Esophagus muscularis mucosa (tissue), 3 donors: ENCODE measurements around the gene KLRG1.

Experiments used
- CTCF ChIP-seq, 3 experiments: fragments of 200-600 bp in 2 of 3; fragments of 450-650 bp in 1 of 3; sonication (generic) in 2 of 3; IDR thresholded peaks; one replicate each; pipeline ENCODE4 v1.5.1; 2017 to 2019; ENCODE audit warnings: antibody characterized with exemption in 3 of 3, mild to moderate bottlenecking in 2 of 3, moderate library complexity in 1 of 3
- POLR2A ChIP-seq: fragments of 450-650 bp; IDR thresholded peaks from one replicate; pipeline ENCODE4 v1.6.1; 2017; ENCODE audit warnings: antibody characterized with exemption, moderate library complexity, mild to moderate bottlenecking, low read depth

DNA sequence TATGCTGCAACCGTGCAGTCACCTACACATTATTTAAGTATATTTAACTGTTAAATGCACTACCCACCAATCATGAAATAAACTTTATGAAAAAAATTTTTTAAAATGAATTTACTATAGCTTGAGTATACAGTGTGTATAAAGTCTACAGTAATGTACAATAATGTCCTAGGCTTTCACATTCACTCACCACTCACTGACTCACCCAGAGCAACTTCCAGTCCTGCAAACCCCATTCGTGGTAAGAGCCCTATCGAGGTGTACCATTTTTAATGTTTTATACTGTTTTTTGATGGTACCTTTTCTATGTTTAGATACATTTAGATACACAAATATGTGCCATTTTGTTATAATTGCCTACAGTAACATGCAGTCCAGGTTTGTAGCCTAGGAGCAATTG is 48.1 kb downstream of the KLRG1 start:
- no peak for TF ChIP-seq CTCF (IDR thresholded peaks at IDR 0.05)
- TF ChIP-seq POLR2A = no peak
